Transverse colon (tissue), 4 donors: ENCODE results near the gene LTBR. TPM values are rescaled to one million over a fixed set of nuclear protein-coding genes. Genes with fewer than 3 reads are reported as not detected.
A peak's percentile ranks its signal among the peaks of the same experiment; 100 is the strongest.

Experiments
- DNase-seq: peaks from one replicate; pipeline ENCODE4 v3.0.0-alpha.2; 2019
- H3K27ac ChIP-seq, 4 donors: fragments of 200-600 bp; sonication (generic); 2 replicates each; pipeline ENCODE4 v1.5.1; 2016 to 2018; ENCODE audit warnings: inconsistent platforms in 4 of 4
- H3K27me3 ChIP-seq: fragments of 200-600 bp; sonication (generic); 2 replicates; pipeline ENCODE4 v1.5.1; 2017; ENCODE audit warnings: inconsistent platforms
- H3K36me3 ChIP-seq, 4 donors: fragments of 200-600 bp; sonication (generic); 2 replicates each; pipeline ENCODE4 v1.5.1; 2017 to 2019; ENCODE audit warnings: inconsistent platforms in 4 of 4
- H3K4me1 ChIP-seq, 4 donors: fragments of 200-600 bp; sonication (generic); 2 replicates each; pipeline ENCODE4 v1.5.1; 2017 to 2020; ENCODE audit warnings: inconsistent platforms in 4 of 4
- H3K4me3 ChIP-seq, 4 donors: fragments of 200-600 bp; sonication (generic); 1 replicate in 1 of 4; 2 replicates in 3 of 4; pipeline versions ENCODE4 v1.5.1 to v1.6.1; 2017 to 2019; ENCODE audit warnings: inconsistent platforms in 4 of 4
- H3K9me3 ChIP-seq, 2 donors: fragments of 200-600 bp; sonication (generic); 2 replicates each; pipeline ENCODE4 v1.5.1; 2017 to 2019; ENCODE audit warnings: inconsistent platforms in 2 of 2
- CTCF ChIP-seq, 5 experiments: fragments of 200-600 bp in 3 of 5; fragments of 450-650 bp in 2 of 5; sonication (generic) in 3 of 5; IDR thresholded peaks; 1 replicate in 2 of 5; 2 replicates in 3 of 5; pipeline ENCODE4 v1.5.1; 2016 to 2017; ENCODE audit warnings: antibody characterized with exemption in 5 of 5, inconsistent platforms in 3 of 5, mild to moderate bottlenecking in 2 of 5, moderate library complexity in 1 of 5
- EP300 ChIP-seq: sonication (generic); formaldehyde crosslinking; IDR thresholded peaks from one replicate; pipeline ENCODE4 v1.6.1; 2017; ENCODE audit warnings: antibody characterized with exemption, low read depth
- POLR2A ChIP-seq: fragments of 450-650 bp; IDR thresholded peaks from one replicate; pipeline ENCODE4 v1.6.1; 2016; ENCODE audit warnings: antibody characterized with exemption, mild to moderate bottlenecking, moderate library complexity
- POLR2AphosphoS5 ChIP-seq, 3 donors: sonication (generic); formaldehyde crosslinking; IDR thresholded peaks; one replicate each; pipeline ENCODE4 v1.6.1; 2016; ENCODE audit warnings: antibody characterized with exemption in 3 of 3
- WGBS, 2 donors: methylation state at CpG; one replicate each; pipeline ENCODE4 v1.1.5; 2018; ENCODE audit warnings: low coverage in 1 of 2; 5-methylcytosine and 5-hydroxymethylcytosine counted together
- in situ Hi-C, 4 donors: fragments of 200-750 bp; cut with MboI; loops; one replicate each; pipeline versions ENCODE4 v1.15.0 to v1.15.1; 2017; ENCODE audit warnings: low sequenced_read_pairs in 3 of 4, low pct_ligation_motif_present in 1 of 4, low pct_unique_long_range_greater_than_20kb in 1 of 4
- intact Hi-C: fragments of 100-400 bp; cut with DNase I; formaldehyde crosslinking; loops from one replicate; pipeline ENCODE4 v1.15.1; 2023; ENCODE audit warnings: low total_unique reads
- total RNA-seq, 4 donors: library from RNA; depleted of rRNA; stranded (reverse); fragments of >200 nt; gene quantifications; one replicate each; pipeline ENCODE4 v1.1.0, GENCODE V29; 2016

Gene LTBR
- total RNA-seq, 4 donors from 2014 or later: 148 to 367 (median 208) TPM

GRCh38 chr12:6390084-6390799 lies 6.3 kb downstream of the LTBR start:
- TF ChIP-seq EP300 (no peak), CTCF (IDR thresholded peaks at IDR 0.05) (no peak), POLR2AphosphoS5 (IDR thresholded peaks at IDR 0.05) (no peak), POLR2A (no peak)
- intact Hi-C loops: no loop called here
- in situ Hi-C loops: no loop called here
- H3K27ac ChIP-seq: peak overlapping the region; percentile 87 to 92 (median 90)
- peaks cover 22 to 66% (median 56%) of the 10 kb centered on the region in 4 donors for H3K4me1 ChIP-seq
- peak; percentile 61 for DNase-seq
- peaks cover 0 to 21% (median 8%) of the 10 kb centered on the region in 4 donors for H3K36me3 ChIP-seq
- WGBS, 2 donors: 48 to 69% methylated on average over 7 to 15 of the region's 15 CpGs
- H3K9me3 ChIP-seq: no peaks in the 10 kb centered on the region
- H3K27me3 ChIP-seq: no peaks in the 10 kb centered on the region
- H3K4me3 ChIP-seq: no peak overlapping the region

- DNase-seq: no peak
- TF ChIP-seq CTCF (IDR thresholded peaks at IDR 0.05): no peak
- no peak for TF ChIP-seq EP300
- TF ChIP-seq POLR2AphosphoS5 (IDR thresholded peaks at IDR 0.05): no peak
- no peak for TF ChIP-seq POLR2A
- in situ Hi-C loops: no loop called here
- Histone ChIP-seq H3K36me3 (peaks cover 0 to 19% (median 8%) of the 10 kb centered on the region in 4 donors), H3K4me1 (peaks cover 19 to 63% (median 50%) of the 10 kb centered on the region in 4 donors), H3K4me3 (no peak overlapping the region), H3K27ac (peak overlapping the region; percentile 87 to 92 (median 90)), H3K9me3 (no peaks in the 10 kb centered on the region), H3K27me3 (no peaks in the 10 kb centered on the region)
- intact Hi-C loops: no loop called here
- 85% methylated on average over 15 of the region's 17 CpGs; no CpG with 5 or more reads in 1 of the 2 donors for WGBS, 2 donors
Observed at GRCh38 chr12:6391013-6391412, 7.1 kb downstream of the LTBR start.

GRCh38 chr12:6392504-6392903 lies 8.5 kb downstream of the LTBR start:
- Histone ChIP-seq H3K4me1 (peaks cover 18 to 54% (median 46%) of the 10 kb centered on the region in 4 donors), H3K27me3 (no peaks in the 10 kb centered on the region), H3K4me3 (peak overlapping the region in 1 of 4 donors; percentile 5), H3K9me3 (no peaks in the 10 kb centered on the region), H3K27ac (peak overlapping the region; percentile 87 to 92 (median 90)), H3K36me3 (peaks cover 0 to 10% (median 3%) of the 10 kb centered on the region in 4 donors)
- intact Hi-C loops: no loop called here
- in situ Hi-C loops: no loop called here
- TF ChIP-seq POLR2AphosphoS5 (IDR thresholded peaks at IDR 0.05) (peak; percentile 81 to 88 (median 85)), CTCF (IDR thresholded peaks at IDR 0.05) (no peak), EP300 (no peak), POLR2A (peak; percentile 85)
- WGBS, 2 donors: 16 to 18% methylated on average over 3 to 6 of the region's 6 CpGs
- DNase-seq: peak; percentile 88

- in situ Hi-C loops: no loop called here
- H3K27ac ChIP-seq: peak overlapping the region; percentile 87 to 92 (median 90)
- no peaks in the 10 kb centered on the region for H3K27me3 ChIP-seq
- H3K4me3 ChIP-seq: no peak overlapping the region
- 75 to 78% methylated on average over 4 to 7 of the region's 7 CpGs for WGBS, 2 donors
- no peak for DNase-seq
- no peaks in the 10 kb centered on the region for H3K9me3 ChIP-seq
- TF ChIP-seq POLR2A (no peak), EP300 (no peak), CTCF (IDR thresholded peaks at IDR 0.05) (no peak), POLR2AphosphoS5 (IDR thresholded peaks at IDR 0.05) (no peak)
- peaks cover 18 to 47% (median 43%) of the 10 kb centered on the region in 4 donors for H3K4me1 ChIP-seq
- peaks cover 0 to 9% (median 3%) of the 10 kb centered on the region in 4 donors for H3K36me3 ChIP-seq
- intact Hi-C loops: no loop called here
Observed at GRCh38 chr12:6393109-6393508, 9.1 kb downstream of the LTBR start.
